Activated CD8-positive, alpha-beta memory T cell treated with anti-CD3 and anti-CD28 coated beads for 4 hours (primary cell): ENCODE data around the gene TMEM131.
A peak's percentile ranks its signal among the peaks of the same experiment; 100 is the strongest.
"Not testable (repeated sequence)": the region's sequence is repeated elsewhere in the genome, so short reads cannot be mapped to it uniquely, and the experiment has no call there.

Experiments
- DNase-seq, 2 donors: peaks; one replicate each; pipeline ENCODE4 v3.0.0-alpha.2; 2020; ENCODE audit warnings: low read depth in 2 of 2

The TMEM131 gene

GRCh38 chr2:97995734-97996624, at the start of gene TMEM131:
Gene TMEM131 (minus strand): TSS chr2:97995948. CDS start chr2:97995662, 286 bp downstream.
- DNase-seq, result peak; percentile 93 to 94

- not testable (repeated sequence) for DNase-seq
These were observed 49.0 kb upstream of the TMEM131 start for GRCh38 chr2:98044730-98045129.

- no peak for DNase-seq
These were observed 47.4 kb upstream of the TMEM131 start for GRCh38 chr2:98043101-98043500.

GRCh38 chr2:98040331-98040939, 44.7 kb upstream of the TMEM131 start:
- no peak for DNase-seq

GRCh38 chr2:98039085-98039756, 43.5 kb upstream of the TMEM131 start:
- DNase-seq, result no peak

- no peak for DNase-seq
These were observed 42.1 kb upstream of the TMEM131 start for GRCh38 chr2:98037666-98038336.

- no peak for DNase-seq
These were observed 41.5 kb upstream of the TMEM131 start for GRCh38 chr2:98037206-98037605.

GRCh38 chr2:98036349-98037000, 40.7 kb upstream of the TMEM131 start:
- DNase-seq, result no peak

- DNase-seq, result no peak
These were observed 39.0 kb upstream of the TMEM131 start for GRCh38 chr2:98034745-98035144.

GRCh38 chr2:98032086-98032485, 36.3 kb upstream of the TMEM131 start:
- no peak for DNase-seq

- DNase-seq, result no peak
These were observed 34.0 kb upstream of the TMEM131 start for GRCh38 chr2:98029718-98030222.

GRCh38 chr2:98028931-98029717, 33.4 kb upstream of the TMEM131 start:
- no peak for DNase-seq

GRCh38 chr2:98028101-98028561, 32.4 kb upstream of the TMEM131 start:
- DNase-seq, result no peak

GRCh38 chr2:98027538-98027937, 31.8 kb upstream of the TMEM131 start:
- DNase-seq, result no peak

- DNase-seq, result no peak
These were observed 31.3 kb upstream of the TMEM131 start for GRCh38 chr2:98026927-98027522.

- no peak for DNase-seq
These were observed 30.5 kb upstream of the TMEM131 start for GRCh38 chr2:98026292-98026691.

GRCh38 chr2:98025481-98026037, 29.8 kb upstream of the TMEM131 start:
- DNase-seq, result no peak

- not testable (repeated sequence) for DNase-seq
These were observed 26.3 kb upstream of the TMEM131 start for GRCh38 chr2:98022067-98022466.

- no peak for DNase-seq
These were observed 25.4 kb upstream of the TMEM131 start for GRCh38 chr2:98020992-98021713.
